Stimulated activated CD4-positive, alpha-beta T cell treated with anti-CD3 and anti-CD28 coated beads, Interleukin-4, amount 100 ng/mL, for 1 hour (primary cell): ENCODE results near the gene TFAP2E.
"Not testable (repeated sequence)": the region's sequence is repeated elsewhere in the genome, so short reads cannot be mapped to it uniquely, and the experiment has no call there.

Experiments
- DNase-seq: peaks from one replicate; pipeline ENCODE4 v3.0.0-alpha.2; 2020

TFAP2E gene

DNA sequence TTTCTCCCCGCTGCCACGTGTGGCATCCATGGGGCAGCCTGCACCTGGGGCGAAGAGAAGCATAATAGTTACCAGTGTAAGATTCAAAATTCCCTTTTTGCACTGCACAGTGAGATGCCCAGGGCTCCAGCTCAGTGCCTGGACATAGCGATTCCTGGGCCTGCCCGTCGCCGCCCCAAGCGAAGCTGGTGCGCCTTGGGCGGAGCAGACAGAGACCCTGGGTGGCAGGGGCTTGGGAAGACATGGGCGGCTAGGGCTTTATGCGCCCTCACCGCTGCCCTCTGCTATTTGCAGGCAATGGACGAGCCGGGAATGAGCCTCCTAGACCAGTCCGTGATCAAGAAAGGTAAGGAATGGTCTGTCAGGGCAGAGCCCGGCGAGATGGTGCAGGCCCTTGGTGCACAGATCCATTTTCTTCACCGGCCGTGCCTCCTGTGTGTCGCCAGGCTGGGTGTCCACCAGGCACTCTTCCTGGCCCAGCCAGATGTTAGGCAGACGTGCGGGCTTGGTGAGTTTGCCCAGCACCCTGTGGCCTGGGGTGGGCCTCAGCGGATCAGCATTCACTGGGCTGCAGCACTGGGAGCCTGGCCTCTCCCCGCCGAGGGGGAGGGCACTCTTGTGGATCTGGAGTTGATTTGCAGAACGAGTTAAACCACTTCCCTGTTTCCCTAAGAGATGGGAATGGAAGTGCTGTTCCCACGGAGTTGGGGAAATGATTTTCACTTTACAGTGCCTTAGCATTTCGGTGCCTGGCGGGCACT lies 1.7 kb downstream of the TFAP2E start:
- no peak for DNase-seq

DNA sequence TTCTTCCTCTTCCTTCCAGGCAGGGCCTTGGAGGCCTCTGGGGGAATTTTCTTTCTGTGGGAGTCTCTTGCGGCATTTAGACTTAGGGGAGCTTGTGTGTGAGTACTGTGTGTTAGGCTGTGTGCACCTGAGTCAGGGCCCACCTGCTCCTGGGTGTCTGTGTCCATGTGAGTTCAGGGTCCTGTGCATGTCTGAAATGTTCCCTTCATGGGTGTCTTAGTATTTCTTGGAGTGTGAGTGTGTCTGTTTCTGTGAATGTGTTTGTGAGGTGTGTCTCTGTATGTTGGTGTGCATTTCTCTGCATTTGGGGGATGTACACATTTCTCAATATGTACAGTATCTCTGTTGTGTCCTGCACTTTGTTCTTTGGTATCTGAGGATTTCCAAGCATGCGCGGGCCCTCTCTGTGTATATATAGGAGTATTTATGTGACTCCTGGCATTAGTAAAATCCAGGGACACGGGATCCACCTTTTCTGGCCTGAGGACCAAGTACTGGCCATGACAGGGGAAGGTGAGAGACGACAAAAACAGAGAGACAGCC lies 2.4 kb downstream of the TFAP2E start:
- DNase-seq, result no peak

- DNase-seq, result no peak
Observed at GRCh38 chr1:35576061-35576765, 3.1 kb downstream of the TFAP2E start.

DNA sequence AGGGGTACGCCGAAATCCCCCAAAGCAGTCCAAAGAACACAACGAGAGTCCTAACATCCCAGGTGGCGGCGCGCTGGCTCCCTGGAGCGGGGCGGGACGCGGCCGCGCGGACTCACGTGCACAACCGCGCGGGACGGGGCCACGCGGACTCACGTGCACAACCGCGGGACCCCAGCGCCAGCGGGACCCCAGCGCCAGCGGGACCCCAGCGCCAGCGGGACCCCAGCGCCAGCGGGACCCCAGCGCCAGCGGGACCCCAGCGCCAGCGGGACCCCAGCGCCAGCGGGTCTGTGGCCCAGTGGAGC lies 3.6 kb downstream of the TFAP2E start:
- not testable (repeated sequence) for DNase-seq

DNA sequence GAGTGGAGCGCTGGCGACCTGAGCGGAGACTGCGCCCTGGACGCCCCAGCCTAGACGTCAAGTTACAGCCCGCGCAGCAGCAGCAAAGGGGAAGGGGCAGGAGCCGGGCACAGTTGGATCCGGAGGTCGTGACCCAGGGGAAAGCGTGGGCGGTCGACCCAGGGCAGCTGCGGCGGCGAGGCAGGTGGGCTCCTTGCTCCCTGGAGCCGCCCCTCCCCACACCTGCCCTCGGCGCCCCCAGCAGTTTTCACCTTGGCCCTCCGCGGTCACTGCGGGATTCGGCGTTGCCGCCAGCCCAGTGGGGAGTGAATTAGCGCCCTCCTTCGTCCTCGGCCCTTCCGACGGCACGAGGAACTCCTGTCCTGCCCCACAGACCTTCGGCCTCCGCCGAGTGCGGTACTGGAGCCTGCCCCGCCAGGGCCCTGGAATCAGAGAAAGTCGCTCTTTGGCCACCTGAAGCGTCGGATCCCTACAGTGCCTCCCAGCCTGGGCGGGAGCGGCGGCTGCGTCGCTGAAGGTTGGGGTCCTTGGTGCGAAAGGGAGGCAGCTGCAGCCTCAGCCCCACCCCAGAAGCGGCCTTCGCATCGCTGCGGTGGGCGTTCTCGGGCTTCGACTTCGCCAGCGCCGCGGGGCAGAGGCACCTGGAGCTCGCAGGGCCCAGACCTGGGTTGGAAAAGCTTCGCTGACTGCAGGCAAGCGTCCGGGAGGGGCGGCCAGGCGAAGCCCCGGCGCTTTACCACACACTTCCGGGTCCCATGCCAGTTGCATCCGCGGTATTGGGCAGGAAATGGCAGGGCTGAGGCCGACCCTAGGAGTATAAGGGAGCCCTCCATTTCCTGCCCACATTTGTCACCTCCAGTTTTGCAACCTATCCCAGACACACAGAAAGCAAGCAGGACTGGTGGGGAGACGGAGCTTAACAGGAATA lies 4.2 kb downstream of the TFAP2E start:
- DNase-seq, result peak; percentile 49

DNA sequence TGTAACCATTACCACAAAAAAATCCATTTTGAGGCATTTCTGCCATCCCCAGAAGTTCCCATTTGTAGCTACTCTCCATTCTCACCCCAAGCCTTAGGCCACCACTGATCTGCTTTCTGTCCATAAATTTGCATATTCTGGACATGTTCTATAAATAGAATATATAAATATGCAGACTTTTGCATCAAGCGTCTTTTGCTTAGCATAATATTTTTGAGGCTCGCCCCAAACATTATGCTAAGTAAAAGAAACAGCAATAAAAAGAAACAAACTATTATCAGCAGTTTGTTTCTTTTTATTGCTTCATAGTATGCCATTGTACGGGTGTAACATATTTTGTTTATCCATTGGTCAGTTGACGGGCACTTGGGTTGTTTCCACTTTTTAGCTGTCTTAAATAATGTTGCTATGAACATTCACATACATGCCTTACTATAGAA lies 7.9 kb downstream of the TFAP2E start:
- no peak for DNase-seq

DNA sequence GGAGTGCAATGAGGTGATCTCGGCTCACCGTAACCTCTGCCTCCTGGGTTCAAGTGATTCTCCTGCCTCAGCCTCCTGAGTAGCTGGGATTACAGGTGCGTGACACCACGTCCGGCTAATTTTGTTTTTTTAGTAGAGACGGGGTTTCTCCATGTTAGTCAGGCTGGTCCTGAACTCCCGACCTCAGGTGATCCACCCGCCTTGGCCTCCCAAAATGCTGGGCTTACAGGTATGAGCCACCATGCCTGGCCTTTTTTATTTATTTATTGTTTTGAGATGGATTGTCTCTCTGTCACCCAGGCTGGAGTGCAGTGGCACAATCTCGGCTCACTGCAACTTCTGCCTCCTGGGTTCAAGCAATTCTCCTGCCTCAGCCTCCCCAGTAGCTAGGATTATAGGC lies 8.5 kb downstream of the TFAP2E start:
- DNase-seq, result not testable (repeated sequence)

GRCh38 chr1:35585281-35585680 lies 12.2 kb downstream of the TFAP2E start:
- DNase-seq, result no peak

DNA sequence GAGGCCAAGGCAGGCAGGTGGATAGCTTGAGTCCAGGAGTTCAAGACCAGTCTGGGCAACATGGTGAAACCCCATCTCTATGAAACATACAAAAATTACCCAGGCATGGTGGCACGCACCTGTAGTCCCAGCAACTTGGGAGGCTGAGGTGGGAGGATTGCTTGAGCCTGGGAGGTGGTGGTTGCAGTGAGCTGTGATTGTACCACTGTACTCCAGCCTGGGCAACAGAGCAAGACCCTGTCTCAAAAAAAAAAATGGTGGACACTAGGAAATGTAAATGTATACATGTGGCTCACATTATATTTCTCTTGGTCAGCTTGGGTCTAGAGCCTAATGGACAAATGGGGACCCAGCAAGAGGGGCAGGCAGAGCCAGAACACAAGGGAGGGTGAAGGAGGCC lies 12.7 kb downstream of the TFAP2E start:
- DNase-seq, result not testable (repeated sequence)

DNA sequence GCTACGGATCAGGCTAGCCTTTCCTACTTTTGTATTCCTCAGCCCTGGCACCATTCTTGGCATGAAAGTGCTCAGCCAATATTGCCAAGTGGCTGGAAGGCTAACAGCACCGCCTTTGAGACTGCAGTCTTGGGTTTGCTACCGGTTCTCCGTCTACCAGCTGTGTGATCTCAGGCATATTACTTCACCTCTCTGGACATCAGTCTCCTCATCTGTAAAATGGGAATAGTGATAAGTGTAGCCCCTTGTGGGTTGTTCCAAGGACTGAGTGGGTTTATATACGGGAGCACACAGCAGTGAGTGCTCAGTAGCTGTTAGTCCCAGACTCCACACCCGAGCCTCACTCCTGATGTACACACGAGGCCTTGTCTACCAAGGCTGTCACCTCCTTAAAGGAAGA lies 13.7 kb downstream of the TFAP2E start:
- DNase-seq, result no peak

DNA sequence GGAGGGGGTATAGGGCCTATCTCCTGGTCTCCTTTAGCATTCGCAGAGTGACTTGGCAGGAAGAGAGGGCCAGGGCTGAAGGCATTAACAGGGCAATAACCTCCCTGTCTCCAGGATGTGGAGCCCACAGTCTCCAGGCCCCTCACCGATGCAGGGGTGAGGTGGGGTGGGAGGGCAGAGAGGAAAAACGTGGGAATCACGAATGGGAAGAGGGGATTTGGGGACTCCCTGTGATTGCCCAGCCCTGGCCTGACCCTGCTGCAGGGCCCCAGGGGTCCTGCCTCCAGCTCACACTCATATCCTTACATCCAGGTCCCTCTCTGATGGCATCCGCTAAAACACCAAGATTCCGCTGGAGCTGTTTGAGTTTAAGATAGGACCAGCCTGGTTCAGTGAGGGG lies 14.6 kb downstream of the TFAP2E start:
- no peak for DNase-seq

DNA sequence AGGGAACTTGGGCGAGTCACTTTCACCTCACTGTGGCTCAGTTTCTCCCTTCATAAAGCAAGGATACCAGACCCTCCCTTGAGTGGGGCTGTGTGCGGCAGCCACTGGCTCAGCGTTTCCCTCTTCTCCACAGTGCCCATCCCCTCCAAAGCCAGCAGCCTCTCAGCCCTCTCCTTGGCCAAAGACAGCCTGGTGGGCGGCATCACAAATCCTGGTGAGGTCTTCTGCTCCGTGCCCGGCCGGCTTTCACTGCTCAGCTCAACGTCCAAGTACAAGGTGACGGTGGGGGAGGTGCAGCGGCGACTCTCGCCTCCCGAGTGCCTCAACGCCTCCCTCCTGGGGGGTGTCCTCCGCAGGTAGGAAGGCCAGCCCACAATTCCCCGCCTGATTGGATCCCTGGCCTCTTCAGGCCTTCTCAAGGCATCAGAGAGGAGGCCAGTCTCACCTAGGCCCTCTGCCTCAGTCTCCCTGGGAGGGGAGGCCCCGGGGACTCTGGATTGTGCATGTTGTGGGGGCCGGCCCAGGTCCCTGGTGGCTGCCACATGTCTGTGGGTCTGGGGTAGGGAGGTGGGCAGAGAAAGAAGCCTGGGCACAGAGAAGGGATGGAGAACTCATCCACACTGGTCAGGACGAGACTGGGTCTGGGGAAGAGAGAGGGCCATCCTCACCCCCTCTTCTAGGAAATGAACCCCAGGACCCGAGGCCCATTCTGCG lies 15.2 kb downstream of the TFAP2E start:
- no peak for DNase-seq

DNA sequence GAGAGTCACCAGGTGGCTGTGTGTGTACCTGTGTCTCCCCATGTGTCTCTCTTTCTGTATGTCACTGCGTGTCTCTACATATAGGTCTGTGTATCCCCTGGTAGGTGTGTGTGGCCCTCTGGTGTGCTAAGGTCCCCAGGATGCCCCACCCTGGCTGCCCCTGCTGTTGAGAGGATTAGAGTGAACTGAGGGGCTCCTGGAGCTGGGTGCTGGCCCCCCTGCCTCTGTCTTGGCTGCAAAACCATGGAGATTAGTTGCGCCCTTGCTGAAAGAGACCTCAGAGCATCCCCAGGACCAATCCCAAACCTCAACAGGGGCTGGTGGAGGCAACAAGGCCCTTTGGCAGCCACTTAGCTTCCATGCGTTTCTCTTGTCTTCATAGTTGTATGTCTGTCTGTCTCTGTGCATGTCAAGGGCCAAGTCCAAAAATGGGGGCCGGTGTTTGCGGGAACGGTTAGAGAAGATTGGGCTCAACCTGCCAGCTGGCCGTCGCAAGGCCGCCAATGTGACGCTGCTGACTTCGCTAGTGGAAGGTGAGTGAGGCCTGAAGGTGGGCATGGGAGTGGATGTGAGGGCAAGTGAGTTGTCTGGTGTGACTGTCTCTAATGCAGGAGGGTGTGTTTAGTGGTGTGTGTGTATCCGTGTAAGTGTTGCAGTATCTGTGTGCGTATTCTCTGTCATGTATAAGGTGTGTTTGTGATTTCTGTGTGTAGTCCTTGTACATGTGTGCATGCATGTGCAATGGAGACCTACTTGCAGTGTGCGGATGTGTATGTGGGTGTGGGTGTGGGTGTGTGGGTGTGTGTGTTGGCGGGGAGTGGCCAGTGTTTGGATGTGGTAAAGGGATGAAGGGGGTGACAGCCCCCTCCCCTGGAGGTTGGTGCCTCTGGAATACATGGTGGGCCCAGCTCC lies 16.7 kb downstream of the TFAP2E start:
- DNase-seq, result no peak

DNA sequence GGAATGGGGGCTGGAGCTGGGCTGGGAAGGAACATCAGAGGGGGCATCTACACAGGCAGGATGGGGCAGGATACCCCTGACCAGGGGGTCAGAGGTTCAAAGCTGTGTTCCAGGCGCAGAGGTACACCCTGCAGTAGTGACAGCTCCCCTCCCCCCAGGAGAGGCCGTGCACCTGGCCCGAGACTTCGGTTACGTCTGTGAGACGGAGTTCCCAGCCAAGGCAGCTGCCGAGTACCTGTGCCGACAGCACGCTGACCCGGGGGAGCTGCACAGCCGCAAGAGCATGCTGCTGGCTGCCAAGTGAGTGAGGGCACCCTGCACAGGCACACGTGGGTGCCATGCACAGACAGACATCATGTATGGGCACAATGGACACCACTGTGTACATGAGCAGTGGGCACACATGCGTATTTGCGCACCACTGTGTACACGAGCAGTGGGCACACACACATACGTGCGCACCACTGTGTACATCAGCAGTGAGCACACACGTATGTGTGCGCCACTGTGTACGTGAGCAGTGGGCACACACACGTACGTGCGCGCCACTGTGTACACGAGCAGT lies 17.4 kb downstream of the TFAP2E start:
- DNase-seq, result no peak

GRCh38 chr1:35591211-35591610 lies 18.1 kb downstream of the TFAP2E start:
- DNase-seq, result no peak

- DNase-seq, result no peak
Observed at GRCh38 chr1:35592991-35593769, 20.1 kb downstream of the TFAP2E start.

- DNase-seq, result no peak
Observed at GRCh38 chr1:35594005-35594760, 21.1 kb downstream of the TFAP2E start.

DNA sequence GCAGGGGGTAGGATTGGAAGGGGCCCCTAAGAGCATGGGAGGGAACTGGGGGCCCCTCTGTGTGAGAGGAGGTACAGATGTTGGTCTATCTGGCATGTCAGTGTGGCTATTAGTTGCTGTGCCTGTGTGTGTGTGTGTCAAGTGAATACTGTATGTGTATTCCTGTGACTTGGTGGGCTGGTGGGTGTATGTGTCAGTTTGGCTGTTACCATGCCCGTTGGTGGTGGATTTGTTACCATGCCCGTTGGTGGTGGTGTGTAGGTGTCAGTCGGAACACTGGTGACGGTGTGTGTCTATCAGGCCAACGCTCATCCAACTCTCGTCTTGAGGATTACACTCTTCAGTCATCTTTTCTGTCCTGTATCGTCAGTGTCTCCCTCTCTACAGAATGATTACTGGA lies 22.6 kb downstream of the TFAP2E start:
- no peak for DNase-seq

DNA sequence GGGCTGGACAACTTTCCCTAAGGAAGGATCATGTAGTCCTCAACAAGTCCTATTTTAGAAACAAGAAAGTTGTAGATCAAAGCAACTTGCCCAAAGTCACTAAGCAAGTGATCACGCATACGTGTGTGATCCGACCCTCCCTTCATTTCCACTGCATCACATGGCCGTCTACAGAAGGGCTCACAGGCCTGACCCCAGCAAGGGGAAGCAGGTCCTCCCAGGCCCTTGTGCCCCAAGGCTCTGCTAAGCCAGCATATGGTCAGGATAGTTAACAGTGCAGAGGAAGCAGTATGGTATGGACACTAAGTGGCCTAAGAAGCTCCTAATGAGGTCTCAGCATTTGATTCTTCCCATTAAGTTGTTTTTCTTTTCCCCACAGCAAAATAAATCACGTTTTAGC lies 24.8 kb downstream of the TFAP2E start:
- DNase-seq, result no peak

DNA sequence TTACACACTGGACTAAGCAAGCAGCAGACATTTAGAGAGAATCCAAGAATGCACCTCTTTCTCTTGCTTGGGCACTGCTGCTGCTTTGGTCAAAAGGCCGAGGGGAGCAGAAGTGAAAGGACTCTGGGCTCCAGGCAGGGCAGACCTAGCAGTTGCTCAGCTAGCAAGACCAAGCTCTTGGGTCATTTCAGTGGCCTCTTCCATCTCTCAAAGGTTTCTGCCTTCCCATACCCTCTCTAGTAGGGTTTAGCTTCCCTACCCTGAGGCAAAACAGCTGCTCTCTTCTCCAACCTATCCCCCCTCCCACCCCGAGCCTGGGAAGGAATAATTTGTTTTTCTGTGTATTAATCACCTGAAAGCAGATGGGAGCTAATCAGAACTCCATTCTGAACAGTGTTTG lies 25.8 kb downstream of the TFAP2E start:
- DNase-seq, result no peak
